ENCODE data around the gene BMAL2. TPM values are rescaled to one million over a fixed set of nuclear protein-coding genes. Genes with fewer than 3 reads are reported as not detected.

BMAL2 gene
- total and polyA plus RNA-seq, 12 donors = 0.40 to 2.5 (median 1.1) TPM

- Histone ChIP-seq H3K27me3 (no peaks in the 10 kb centered on the region), H3K27ac (no peak overlapping the region), H3K9me3 (replicated peaks in 1 of 3) (no peaks in the 10 kb centered on the region), H3K4me1 (replicated peaks in 1 of 2) (peaks cover 0 to 6% of the 10 kb centered on the region in 2 donors), H3K4me3 (no peak overlapping the region), H3K36me3 (replicated peaks in 1 of 2) (no peaks in the 10 kb centered on the region)
- intact Hi-C loops (cut with DNase I) = no loop called here
- no peak for DNase-seq
- WGBS, 4 donors = 86 to 100% (median 89%) methylated on average over 1 of the region's 1 CpG
- TF ChIP-seq POLR2A (IDR thresholded peaks at IDR 0.05) = no peak
- no peak for TF ChIP-seq CTCF (IDR thresholded peaks at IDR 0.05)
These were observed 5.8 kb downstream of the BMAL2 start for GRCh38 chr12:27338473-27338872.

- no peaks in the 10 kb centered on the region for H3K27me3 ChIP-seq
- 72 to 94% (median 86%) methylated on average over 3 of the region's 3 CpGs for WGBS, 4 donors
- H3K27ac ChIP-seq = no peak overlapping the region
- no peaks in the 10 kb centered on the region for H3K36me3 ChIP-seq (replicated peaks in 1 of 2)
- no peak for DNase-seq
- intact Hi-C loops (cut with DNase I) = no loop called here
- H3K4me3 ChIP-seq = no peak overlapping the region
- TF ChIP-seq CTCF (IDR thresholded peaks at IDR 0.05) (no peak), POLR2A (IDR thresholded peaks at IDR 0.05) (no peak)
- no peaks in the 10 kb centered on the region for H3K4me1 ChIP-seq (replicated peaks in 1 of 2)
- no peaks in the 10 kb centered on the region for H3K9me3 ChIP-seq (replicated peaks in 1 of 3)
These were observed 8.3 kb downstream of the BMAL2 start for GRCh38 chr12:27340971-27341370.

- intact Hi-C loops (cut with DNase I) = no loop called here
- Histone ChIP-seq H3K9me3 (replicated peaks in 1 of 3) (no peaks in the 10 kb centered on the region), H3K27me3 (no peaks in the 10 kb centered on the region), H3K36me3 (replicated peaks in 1 of 2) (no peaks in the 10 kb centered on the region), H3K27ac (no peak overlapping the region), H3K4me3 (no peak overlapping the region), H3K4me1 (replicated peaks in 1 of 2) (no peaks in the 10 kb centered on the region)
- DNase-seq = no peak
- WGBS, 4 donors = 88 to 96% (median 94%) methylated on average over 2 of the region's 2 CpGs
- TF ChIP-seq POLR2A (IDR thresholded peaks at IDR 0.05) (no peak), CTCF (IDR thresholded peaks at IDR 0.05) (no peak)
These were observed 9.9 kb downstream of the BMAL2 start for GRCh38 chr12:27342536-27342935.

- no peak overlapping the region for H3K4me3 ChIP-seq
- TF ChIP-seq CTCF (IDR thresholded peaks at IDR 0.05) = no peak
- TF ChIP-seq POLR2A (IDR thresholded peaks at IDR 0.05) = no peak
- no peak for DNase-seq
- H3K9me3 ChIP-seq (replicated peaks in 1 of 3) = no peaks in the 10 kb centered on the region
- no peak overlapping the region for H3K27ac ChIP-seq
- no peaks in the 10 kb centered on the region for H3K36me3 ChIP-seq (replicated peaks in 1 of 2)
- intact Hi-C loops (cut with DNase I) = no loop called here
- WGBS, 4 donors = 89 to 97% (median 94%) methylated on average over 5 of the region's 5 CpGs
- no peaks in the 10 kb centered on the region for H3K4me1 ChIP-seq (replicated peaks in 1 of 2)
- no peaks in the 10 kb centered on the region for H3K27me3 ChIP-seq
These were observed 10.8 kb downstream of the BMAL2 start for GRCh38 chr12:27343255-27344000.
